Ovary (tissue), 3 donors: ENCODE data around the gene BACH1.

ENCODE experiments used
- POLR2A ChIP-seq: fragments of 450-650 bp; IDR thresholded peaks from one replicate; pipeline ENCODE4 v1.6.1; 2017; ENCODE audit warnings: antibody characterized with exemption, mild to moderate bottlenecking, moderate library complexity
- TF ChIP-seq, protein P1 (sequence below), 3 donors: fragments of 450-650 bp in 2 of 3; fragments of 200-600 bp in 1 of 3; IDR thresholded peaks; one replicate each; pipeline versions ENCODE4 v1.5.1 to v1.8.0; 2016 to 2022; ENCODE audit warnings: antibody characterized with exemption in 3 of 3, mild to moderate bottlenecking in 1 of 3
- donor health status: DM: no; HTN: no; CAD: no.

DNA sequence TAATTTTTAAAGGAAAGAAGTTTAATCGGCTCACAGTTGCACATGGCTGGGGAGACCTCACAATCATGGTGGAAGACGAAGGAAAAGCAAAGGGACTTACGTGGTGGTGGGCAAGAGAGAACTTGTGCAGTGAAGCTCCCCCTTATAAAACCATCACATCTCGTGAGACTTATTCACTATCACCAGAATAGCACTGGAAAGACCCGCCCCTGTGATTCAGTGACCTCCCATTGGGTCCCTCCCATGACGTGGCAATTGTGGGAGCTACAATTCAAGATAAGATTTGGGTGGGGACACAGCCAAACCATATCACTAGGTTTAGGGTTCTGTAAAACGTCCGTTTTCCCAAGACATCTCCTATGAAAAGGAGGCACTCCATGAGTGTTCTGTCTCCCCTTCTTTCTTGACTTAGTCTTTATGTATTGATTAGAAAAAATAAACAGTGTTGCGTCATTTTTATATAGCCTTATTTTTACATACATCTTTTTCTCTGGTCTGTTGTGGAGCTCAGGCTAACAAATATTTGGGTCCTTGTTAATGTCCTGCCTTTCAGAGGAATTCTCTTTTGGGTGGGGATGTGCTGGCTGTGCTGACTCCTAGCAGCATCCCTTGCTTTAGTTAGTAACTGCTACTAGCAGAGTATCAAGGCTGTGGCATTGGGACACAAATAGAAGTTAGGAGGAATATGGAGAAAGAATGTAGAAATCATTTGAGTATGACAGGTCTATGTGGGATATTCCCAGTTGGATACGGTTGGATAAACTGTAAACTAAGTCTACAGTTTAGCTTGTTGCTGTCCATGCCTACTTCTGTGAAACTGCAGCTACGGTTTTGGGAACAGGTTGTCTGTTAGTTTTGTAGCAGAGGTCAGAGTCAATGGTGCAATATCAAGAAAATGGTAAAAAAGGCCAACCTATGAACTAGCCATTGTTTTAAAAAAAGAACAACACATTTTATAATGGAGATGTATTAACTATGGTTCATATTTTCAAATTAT, 23.5 kb downstream of the BACH1 start:
- no peak for TF ChIP-seq POLR2A
- TF ChIP-seq, protein P1, sequence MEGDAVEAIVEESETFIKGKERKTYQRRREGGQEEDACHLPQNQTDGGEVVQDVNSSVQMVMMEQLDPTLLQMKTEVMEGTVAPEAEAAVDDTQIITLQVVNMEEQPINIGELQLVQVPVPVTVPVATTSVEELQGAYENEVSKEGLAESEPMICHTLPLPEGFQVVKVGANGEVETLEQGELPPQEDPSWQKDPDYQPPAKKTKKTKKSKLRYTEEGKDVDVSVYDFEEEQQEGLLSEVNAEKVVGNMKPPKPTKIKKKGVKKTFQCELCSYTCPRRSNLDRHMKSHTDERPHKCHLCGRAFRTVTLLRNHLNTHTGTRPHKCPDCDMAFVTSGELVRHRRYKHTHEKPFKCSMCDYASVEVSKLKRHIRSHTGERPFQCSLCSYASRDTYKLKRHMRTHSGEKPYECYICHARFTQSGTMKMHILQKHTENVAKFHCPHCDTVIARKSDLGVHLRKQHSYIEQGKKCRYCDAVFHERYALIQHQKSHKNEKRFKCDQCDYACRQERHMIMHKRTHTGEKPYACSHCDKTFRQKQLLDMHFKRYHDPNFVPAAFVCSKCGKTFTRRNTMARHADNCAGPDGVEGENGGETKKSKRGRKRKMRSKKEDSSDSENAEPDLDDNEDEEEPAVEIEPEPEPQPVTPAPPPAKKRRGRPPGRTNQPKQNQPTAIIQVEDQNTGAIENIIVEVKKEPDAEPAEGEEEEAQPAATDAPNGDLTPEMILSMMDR (IDR thresholded peaks at IDR 0.05), result no peak
